Stimulated activated CD8-positive, alpha-beta memory T cell treated with anti-CD3 and anti-CD28 coated beads, Interleukin-2, amount 100 ng/mL, for 48 hours (primary cell): ENCODE data around the gene C12orf56.
"Not testable (repeated sequence)": the region's sequence is repeated elsewhere in the genome, so short reads cannot be mapped to it uniquely, and the experiment has no call there.

Source experiments
- DNase-seq, 2 donors: peaks; one replicate each; pipeline ENCODE4 v3.0.0-alpha.2; 2020; ENCODE audit warnings: low read depth in 2 of 2

Gene C12orf56

DNA sequence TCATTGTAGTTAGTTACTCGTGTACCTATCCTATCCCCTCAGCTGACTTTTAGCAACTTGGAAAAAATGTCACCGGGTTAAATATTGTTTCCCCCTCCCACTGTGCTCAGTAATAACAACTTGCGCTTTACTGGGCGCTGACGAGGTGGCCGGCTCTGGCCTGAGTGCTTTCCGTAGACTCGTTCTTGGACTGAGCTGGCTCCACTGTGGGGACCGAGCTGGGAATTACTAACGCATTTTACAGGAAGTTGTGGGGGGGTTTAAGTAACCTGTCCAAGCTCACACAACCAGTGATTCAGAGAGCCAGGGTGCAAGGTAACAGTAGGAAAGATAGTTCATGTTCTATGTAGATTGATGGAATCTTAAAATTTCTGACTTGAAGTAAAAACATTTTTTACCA, 86.0 kb downstream of the C12orf56 start:
- DNase-seq, result no peak

DNA sequence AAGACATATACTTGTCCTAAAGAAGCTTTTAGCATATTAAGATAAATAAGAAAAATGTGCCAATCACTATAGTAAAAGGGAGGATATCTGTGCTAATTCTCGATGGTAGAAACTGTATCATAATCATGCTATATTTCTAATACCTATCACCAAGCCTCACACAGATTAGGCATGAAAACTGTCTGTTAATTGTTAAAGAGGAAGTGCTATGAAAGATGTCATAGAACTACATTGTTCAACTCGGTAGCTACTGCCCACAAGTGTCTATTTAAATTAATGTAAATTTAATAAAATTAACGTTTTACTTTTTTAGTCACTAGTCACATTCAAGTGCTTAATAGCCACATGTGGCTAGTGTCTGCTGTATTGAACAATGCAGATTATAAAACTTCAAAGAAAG, 90.9 kb downstream of the C12orf56 start:
- no peak for DNase-seq

DNA sequence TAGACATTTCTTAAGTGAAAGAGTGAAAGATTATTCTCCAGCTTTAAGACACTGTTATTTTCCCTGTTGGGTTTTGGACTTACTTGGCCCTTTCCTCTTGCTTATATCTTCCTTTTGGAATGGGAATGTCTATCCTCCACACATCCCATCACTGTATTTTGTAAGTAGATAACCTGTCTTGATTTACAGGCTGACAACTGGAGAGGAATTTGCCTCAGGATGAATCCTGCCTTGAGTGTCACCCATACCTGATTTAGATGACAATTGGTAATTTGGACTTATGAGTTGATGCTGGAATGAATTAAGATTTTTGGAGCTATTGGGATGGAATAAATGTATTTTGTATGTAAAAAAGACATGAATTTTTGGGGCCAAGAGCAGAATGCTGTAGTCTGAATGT, 94.3 kb downstream of the C12orf56 start:
- DNase-seq, result no peak

DNA sequence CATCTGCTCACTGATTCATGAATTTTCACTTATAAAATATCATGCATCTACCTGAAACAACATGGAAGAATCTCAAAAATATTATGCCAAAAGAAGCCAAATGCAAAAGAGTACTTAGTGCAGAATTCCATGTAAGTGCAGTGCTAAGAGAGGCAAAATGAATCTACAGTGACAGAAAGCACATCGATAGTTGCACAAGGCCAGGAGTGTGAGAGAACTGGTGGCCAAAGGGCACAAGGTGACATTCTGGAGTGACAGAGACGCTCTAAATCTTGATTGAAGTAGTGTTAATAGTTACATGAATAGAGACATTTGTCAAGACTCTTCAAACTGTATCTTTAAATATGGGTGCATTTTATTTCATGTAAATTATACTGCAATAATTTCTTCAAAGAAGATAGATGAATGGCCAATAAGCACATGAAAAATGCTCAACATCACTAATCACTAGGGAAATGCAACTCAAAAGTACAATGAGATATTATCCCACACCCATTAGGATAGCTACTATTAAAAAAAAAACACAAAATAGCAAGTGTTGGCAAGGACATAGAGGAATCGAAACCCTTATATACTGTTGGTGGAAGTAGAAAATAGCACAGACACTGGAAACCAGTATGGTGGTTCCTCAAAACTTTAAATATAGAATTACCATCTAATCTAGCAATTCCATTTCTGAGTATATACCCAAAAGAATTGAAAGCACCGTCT, 96.7 kb downstream of the C12orf56 start:
- DNase-seq, result no peak

DNA sequence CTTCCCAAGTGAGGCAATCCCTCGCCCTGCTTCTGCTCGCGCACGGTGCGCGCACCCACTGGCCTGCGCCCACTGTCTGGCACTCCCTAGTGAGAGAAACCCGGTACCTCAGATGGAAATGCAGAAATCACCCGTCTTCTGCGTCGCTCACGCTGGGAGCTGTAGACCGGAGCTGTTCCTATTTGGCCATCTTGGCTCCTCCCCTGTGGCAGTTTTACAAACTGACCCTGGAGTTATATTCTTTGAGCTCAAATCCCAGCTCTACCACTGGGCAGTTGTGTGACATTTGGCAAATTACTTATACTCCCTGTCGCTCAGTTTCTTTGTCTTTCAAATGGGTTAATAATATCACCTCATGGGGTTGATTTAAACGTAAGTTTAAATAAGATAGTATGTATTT, 97.4 kb downstream of the C12orf56 start:
- DNase-seq, result not testable (repeated sequence)

DNA sequence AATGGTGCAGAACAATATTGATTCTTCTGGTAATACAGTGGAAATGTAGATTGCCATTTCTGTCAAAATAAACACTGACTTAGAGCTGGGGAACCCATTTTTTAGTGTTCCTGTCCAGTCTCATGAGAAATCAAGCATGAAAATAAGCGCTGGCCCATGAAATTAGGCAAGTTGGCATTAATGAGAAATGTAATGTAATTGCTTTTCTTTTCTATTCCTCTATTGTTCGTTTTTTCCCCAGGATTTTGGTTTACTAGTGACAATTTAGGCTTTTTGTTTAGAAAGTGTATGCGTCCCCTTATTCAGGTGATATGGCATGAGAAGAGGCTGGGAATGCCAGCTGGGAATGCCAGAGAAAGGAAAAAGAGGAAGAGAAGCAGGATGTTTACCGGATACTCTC, 104.0 kb downstream of the C12orf56 start:
- DNase-seq, result no peak

DNA sequence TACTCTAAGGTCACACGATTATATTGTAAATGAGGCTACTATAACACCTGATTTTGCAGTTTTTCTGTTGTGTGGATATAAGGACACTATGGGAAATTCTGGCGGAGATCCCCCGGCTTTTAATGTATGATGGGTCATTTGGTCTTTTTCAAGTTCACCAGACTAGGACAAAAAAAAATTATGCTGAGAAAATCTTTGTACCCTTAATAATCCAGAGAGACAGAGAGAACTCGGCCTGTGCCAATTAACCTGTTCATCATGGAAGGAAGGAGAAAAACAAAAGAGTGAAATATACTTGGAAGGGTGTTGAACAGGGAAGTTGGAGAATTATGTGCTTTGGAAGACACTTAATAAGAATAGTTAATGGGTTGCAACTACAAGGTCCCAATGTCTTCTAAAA, 106.3 kb downstream of the C12orf56 start:
- no peak for DNase-seq

DNA sequence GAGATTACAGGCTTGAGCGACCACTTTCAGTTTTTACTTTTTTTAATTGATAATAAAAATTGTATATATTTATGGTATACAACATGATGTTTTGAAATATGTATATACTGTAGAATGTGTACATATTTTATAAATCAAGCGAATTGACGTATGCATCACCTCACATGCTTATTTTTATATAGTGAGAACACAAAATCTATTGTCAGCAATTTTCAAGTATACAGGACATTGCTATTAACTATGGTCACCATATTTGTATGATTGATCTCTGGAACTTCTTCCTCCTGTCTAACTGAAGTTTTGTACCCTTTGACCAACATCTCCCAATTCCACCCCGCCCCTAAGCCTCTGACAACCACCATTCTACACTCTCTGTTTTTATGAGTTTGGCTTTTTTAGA, 112.1 kb downstream of the C12orf56 start:
- DNase-seq, result no peak

DNA sequence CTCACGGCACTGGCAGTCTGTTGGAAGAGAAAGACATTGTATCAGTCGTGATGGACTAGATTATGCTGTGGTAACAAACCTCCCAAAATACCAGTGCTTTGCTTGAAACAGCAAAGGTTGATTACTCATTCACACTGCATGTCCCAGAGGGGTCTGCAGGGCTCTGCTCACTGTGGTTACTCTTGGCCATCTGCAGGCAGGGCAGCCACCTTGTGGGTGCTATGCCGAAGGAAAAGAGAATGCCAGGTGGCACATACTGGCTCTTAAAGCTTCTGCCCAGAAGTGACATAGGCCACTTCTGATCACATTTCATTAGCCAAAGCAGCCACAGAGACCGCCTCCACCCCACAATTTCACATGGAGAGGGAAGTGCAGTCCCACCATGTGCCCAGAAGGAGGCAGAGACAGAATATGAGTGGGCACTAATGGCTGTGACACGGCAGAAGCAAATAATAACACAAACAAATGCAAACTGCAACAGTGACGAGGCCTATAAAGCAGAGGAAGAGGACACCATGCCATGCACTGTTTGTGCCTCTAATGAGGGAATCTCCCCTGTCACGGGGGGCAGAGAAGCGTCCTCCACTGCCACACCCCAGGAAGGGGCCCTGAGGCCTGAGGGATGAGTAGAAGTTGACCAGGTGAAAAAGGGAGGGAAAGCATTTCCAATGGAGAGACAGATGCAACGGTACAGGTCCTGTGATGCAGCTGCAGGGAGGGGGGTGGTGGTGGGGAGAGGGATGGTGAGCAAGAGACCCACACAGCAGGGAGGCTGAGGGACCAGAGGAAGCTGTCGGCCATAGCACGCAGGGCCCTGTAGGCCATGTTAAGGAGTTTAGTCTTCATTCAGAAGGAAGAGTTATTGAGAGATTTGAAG, 116.8 kb downstream of the C12orf56 start:
- no peak for DNase-seq

DNA sequence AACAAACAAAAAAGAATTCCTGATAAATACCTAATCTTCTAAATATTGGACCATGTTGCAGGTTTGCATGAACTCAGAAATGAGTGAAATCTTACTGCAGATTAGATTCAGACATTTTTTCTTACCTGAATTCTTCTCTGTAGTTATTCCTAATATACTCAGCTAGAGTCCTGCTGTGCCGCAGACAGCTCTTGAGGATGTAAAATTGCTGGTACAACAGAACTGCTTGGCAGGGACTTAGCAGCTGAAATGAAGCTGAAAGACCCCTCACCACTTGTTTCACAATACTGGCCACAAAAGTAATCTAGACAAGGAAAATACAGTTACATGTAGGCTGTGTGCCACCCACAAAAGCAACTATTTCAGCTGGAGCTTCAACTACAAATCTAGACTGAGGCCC, 120.1 kb downstream of the C12orf56 start:
- no peak for DNase-seq

DNA sequence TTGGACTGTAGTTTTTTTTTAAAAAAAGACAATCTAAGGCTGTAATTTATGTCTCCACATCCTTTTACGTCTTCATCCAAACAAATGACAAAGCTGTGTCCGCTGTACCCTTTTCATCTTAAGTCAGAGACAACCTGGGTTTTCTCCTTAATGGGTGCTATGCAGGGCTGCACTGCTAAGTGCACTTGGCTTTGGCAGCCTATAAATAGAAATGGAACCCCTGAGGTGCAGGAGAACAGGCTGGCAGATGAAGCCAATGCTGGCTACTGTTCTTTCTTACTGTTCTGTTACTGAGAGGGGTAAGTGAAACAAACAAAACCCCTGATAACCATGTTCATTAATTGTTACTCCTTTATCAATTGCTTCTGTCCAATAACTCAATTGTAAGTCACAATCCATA, 121.4 kb downstream of the C12orf56 start:
- no peak for DNase-seq

DNA sequence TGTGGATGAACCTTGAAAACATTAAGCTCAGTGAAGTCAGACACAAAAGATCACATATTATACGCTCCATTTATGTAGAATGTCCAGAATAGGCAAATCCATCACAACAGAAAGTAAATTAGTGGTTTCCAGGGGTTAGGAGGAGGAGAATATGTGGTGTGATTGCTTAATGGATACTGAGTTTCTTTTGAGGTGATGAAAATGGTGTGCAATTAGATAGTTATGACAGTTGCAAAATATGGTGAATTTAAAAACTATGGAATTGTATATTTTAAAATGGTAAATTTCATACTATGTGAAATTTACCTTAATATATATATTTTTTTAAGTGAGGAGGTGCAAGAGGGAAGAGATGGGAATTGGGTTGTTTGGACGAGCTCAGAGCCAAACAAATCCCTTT, 122.1 kb downstream of the C12orf56 start:
- DNase-seq, result no peak

DNA sequence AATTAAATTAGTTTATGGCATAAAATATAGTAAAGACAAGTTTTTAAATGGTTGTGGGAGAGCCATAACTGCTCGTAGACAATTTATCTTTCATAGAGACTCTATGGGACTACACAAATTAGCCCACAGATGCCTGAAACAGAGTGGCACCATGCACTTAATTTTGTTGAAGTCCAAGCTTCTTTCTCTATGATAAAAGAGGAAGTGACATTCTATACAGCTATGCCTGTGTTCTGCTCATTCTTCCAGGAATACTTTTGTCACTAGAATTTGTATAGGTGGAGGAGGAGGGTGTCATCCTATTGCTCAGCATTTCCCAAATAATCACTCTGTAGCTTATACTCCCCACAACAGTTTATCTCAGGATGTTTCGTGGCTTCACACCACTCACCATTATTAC, 124.7 kb downstream of the C12orf56 start:
- DNase-seq, result no peak

DNA sequence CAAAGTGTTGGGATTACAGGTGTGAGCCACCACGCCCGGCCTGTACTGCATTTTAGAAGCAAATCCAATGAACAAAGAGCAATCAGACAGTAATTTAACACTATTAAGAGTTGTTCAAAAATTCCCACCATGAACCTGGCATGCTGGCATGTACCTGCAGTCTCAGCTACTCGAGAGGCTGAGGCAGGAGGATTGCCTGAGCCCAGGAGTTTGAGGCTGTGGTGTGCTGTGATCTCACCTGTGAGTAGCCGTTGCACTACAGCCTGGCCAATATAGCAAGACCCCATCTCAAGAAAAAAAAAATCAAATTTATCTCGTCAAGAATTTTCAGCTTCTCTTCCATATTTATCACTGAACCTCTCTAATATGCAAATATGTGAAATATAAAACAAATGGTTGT, 128.7 kb downstream of the C12orf56 start:
- DNase-seq, result no peak

DNA sequence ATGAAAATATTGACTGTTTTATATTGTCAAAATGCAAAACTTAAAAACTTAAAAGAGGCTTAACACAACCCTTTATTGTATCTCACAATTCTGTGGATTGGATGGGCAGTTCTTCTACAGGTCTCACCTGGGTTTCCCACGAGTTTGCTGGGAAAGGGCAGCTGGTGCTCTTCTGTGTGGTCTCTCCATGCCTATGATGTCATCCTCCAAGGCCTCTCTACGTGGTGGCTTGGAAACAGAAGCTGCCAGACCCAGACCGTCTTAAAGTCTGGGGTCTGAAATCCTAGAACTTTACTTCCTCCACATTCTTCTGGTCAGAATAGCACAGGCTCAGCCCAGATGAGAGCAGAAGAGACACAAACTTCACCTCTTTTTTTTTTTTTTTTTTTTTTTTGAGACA, 132.0 kb downstream of the C12orf56 start:
- no peak for DNase-seq

DNA sequence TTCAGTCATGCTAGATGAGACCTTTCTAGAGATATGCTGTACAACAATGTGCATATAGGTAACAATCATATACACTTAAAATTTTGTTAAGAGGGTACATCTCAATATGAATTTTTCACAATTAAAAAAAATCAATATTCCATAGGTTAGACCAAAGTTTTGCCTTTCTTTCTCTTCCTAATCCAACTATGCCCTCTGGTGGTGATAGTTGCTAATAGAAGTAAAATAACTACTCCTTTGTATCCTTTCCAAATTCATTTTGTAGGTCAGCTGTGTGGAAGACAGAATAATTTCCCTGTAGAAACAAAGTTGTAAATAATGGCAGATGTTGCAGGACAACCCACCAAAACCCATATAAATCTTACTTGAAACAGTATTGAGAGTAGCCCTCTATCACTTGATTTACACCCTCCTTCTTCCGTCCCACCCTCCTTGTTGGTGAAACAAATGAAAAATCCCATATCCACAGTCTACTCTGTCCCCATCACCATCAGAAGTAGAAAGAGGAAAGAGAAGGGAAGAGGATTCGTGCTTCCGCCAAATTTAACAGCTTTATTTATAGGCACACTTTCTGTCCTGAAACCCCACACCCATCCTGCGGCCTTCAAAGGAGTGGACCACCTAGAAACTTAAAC, 134.3 kb downstream of the C12orf56 start:
- no peak for DNase-seq

DNA sequence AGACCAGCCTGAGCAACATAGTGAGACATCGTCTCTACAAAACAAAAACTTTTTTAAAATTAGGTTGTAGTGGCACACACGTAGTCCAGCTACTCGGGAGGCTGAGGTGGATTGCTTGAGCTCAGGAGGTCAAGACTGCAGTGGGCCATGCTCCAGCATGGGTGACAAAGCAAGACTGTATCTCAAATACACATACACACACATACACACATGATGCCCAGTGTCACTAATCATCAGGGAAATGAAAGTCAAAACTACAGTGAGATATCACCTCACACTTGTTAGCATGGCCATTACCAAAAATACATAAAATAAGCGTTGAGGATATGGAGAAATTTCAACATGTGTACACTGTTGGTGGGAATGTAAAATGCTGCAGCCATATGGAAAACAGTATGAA, 135.3 kb downstream of the C12orf56 start:
- no peak for DNase-seq

DNA sequence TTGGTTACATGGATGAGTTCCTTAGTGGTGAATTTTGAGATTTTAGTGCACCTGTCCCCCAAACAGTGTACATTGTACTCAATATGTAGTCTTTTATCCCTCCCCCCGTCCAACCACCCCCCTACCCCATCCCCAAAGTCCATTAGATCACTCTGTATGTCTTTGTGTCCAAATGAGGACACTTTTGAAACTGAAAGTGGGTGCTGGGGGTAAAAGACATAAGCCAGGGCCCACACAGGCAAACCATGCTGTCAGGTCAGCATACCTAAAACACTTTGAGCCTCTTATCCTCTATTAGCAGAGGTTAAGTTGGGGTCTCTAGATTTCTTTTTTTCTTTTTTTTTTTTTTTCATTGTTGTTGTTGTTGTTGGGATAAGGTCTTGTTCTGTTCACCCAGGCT, 137.2 kb downstream of the C12orf56 start:
- DNase-seq, result no peak

DNA sequence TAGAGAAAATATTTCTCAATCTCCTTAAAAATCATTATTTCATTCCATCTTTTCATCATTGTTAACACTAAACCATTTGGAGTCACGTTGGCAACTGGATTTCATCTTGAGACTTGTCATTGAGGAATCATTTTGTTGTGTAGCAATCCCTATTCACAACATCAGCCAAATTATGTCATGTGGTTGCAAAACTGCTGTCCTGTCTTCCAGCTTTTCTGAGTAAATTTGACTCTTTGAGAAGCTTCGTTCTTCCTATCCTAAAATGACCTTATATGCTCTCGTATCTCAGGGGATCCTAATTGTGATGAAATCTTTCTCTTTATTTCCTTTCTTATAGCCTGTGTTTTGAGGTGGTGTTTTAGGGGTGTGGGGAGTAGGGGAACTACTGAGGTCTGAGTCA, 137.9 kb downstream of the C12orf56 start:
- no peak for DNase-seq

DNA sequence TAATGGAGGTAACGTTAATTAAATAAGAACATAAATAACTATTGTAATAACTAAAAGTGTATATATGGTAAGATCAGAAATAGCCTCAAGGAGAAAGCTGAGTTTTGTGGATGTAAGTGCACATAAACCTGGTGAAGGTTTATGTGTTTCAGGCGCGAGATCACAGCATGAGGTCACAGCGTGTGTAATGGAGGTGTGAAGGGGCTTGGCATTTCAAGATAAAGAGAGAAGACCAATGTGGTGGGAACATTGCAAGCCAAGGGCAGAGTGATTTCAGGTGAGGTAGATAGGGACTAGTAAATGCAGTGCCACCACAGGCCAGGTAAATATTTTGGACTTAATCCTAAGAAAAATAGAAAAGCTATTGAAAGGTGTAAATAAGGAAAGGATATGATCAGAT, 146.7 kb downstream of the C12orf56 start:
- DNase-seq, result no peak

DNA sequence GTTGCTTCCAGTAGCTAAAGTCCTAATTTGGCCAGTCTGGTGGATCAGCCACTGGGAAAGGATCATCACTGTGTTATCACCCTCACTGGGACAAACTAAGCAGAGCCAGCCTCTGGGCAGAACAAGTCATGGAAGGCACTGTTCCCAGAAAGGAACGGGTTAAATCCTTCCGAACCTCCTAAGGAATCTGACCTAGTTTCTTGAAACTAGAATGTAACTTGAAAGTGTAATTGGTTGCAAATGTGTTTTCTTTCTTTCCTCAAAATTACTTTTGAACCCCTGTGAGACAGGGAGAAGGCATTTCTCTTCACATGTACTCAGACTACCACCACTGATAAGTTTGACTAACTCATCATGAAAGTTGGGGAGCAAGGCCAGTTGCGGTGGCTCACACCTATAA, 149.8 kb downstream of the C12orf56 start:
- no peak for DNase-seq

DNA sequence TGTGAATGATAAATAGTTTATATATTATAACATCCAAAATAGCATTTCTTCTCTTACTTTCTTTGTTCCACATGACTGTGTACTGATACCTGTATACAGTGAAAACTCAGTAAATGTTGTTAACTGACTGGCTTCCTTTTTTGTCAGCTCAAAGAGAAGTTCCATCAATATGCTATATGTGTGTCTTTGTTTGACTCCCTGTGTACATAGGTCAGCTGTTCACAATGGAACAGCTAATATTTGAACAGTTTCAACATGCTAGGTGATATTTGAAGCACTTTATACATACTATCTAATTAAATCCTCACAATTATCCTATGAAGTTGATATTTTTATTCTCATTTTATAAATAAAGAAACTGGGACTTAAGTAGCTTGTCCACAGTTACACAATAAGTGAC, 153.2 kb downstream of the C12orf56 start:
- DNase-seq, result no peak

DNA sequence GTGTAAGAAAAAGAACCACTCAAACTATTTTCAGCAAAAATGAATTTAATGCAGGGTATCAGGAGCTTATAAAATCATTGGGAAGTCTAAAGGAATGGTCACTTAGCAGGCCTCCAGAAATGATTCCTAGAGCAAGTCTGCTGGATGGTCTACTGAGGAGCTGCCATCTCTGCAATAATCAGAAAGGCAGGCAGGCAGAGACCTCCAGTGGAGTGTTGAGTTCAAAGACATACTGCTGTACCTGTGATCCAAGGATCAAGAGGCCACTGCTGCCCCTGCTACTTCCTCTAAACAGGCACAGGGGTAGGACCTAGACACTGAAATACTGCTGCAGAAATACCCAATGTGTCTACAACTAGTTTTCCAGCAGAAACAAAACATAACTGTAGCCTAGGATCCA, 154.0 kb downstream of the C12orf56 start:
- no peak for DNase-seq
